Loucy (cell line): ENCODE data around the gene TWNK.
A peak's percentile ranks its signal among the peaks of the same experiment; 100 is the strongest.

ENCODE experiments used
- H2AFZ ChIP-seq: fragments of 200-600 bp; sonication (generic); 2 replicates; pipeline ENCODE4 v1.6.0; 2016; ENCODE audit warnings: antibody characterized with exemption, mild to moderate bottlenecking, low read length, moderate library complexity
- H3F3A ChIP-seq: fragments of 200-600 bp; 2 replicates; pipeline ENCODE4 v1.6.0; 2016; ENCODE audit warnings: antibody characterized with exemption, low read depth, mild to moderate bottlenecking
- H3K27me3 ChIP-seq: fragments of 200-600 bp; sonication (generic); 2 replicates; pipeline ENCODE4 v1.6.1; 2014; ENCODE audit warnings: low read length, mild to moderate bottlenecking; ENCODE audit not compliant: insufficient read depth, poor library complexity, severe bottlenecking
- H3K36me3 ChIP-seq: fragments of 200-600 bp; sonication (generic); 2 replicates; pipeline ENCODE4 v1.6.1; 2016; ENCODE audit warnings: low read length; ENCODE audit not compliant: insufficient read depth
- H3K4me1 ChIP-seq: fragments of 200-600 bp; sonication (generic); 2 replicates; pipeline ENCODE4 v1.5.1; 2014; ENCODE audit warnings: low read length, mild to moderate bottlenecking; ENCODE audit not compliant: insufficient read depth, poor library complexity, severe bottlenecking
- H3K4me2 ChIP-seq: fragments of 200-600 bp; sonication (generic); 2 replicates; pipeline ENCODE4 v1.6.0; 2014; ENCODE audit warnings: antibody characterized with exemption, low read length, low read depth, mild to moderate bottlenecking; ENCODE audit not compliant: poor library complexity, severe bottlenecking
- H3K4me3 ChIP-seq: fragments of 200-600 bp; sonication (generic); 2 replicates; pipeline ENCODE4 v1.5.1; 2014; ENCODE audit warnings: low read length, mild to moderate bottlenecking, mixed read lengths; ENCODE audit not compliant: poor library complexity, severe bottlenecking
- H3K79me2 ChIP-seq: fragments of 200-600 bp; sonication (generic); 2 replicates; pipeline ENCODE4 v1.6.1; 2014; ENCODE audit warnings: low read length; ENCODE audit not compliant: insufficient read depth
- H3K9ac ChIP-seq: fragments of 200-600 bp; sonication (generic); 2 replicates; pipeline ENCODE4 v1.6.0; 2014; ENCODE audit warnings: mild to moderate bottlenecking, low read depth, low read length, moderate library complexity; ENCODE audit not compliant: poor library complexity, severe bottlenecking
- H3K9me2 ChIP-seq: fragments of 200-600 bp; sonication (generic); replicated peaks from 2 replicates; pipeline ENCODE4 v1.6.1; 2016; ENCODE audit warnings: low read depth, low read length, mixed read lengths
- H3K9me3 ChIP-seq: fragments of 200-600 bp; sonication (generic); 2 replicates; pipeline ENCODE4 v1.6.1; 2014; ENCODE audit warnings: mild to moderate bottlenecking, antibody characterized with exemption, low read length, low read depth; ENCODE audit not compliant: insufficient read depth
- H4K20me1 ChIP-seq: fragments of 200-600 bp; sonication (generic); 2 replicates; pipeline ENCODE4 v1.6.0; 2014; ENCODE audit warnings: antibody characterized with exemption, low read length, mild to moderate bottlenecking; ENCODE audit not compliant: insufficient read depth, poor library complexity, severe bottlenecking
- EZH2phosphoT487 ChIP-seq: fragments of 200-600 bp; IDR thresholded peaks from 2 replicates; pipeline ENCODE4 v1.6.1; 2018; ENCODE audit warnings: antibody characterized with exemption, mild to moderate bottlenecking, moderate library complexity, borderline replicate concordance
- TF ChIP-seq, protein P1 (sequence below): fragments of 200-600 bp; sonication (generic); conservative IDR thresholded peaks from 2 replicates; pipeline ENCODE4 v1.5.1; 2014; ENCODE audit warnings: mild to moderate bottlenecking, antibody characterized with exemption, low read length

The TWNK gene

DNA sequence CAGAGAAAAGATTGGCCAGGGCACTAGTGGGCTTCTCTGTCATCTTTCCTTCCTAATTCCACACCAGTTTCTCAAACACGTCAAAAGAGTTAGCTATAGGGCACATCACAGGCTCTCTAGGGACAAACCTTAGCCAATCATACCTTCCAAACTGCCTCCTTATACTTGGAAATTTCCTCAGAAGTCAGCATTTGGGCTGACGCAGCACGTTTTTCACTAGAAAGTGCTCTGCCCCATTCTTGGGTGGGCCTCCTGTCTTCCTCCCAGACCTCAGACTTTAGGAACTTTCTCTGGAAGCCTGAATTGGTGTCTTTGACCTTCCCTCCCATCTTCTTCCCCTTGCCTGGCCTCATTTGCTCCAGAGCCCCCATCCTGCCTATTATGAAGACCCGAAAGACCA is 54.8 kb downstream of the TWNK start:
- Histone ChIP-seq H3K79me2 (no peaks in the 10 kb centered on the region; the same call in 1 of the 2 replicates), H2AFZ (no peak overlapping the region), H3K9me3 (no peaks in the 10 kb centered on the region), H3K4me1 (peaks cover 22% of the 10 kb centered on the region), H3K9me2 (no peaks in the 10 kb centered on the region), H3K36me3 (peaks cover 8% of the 10 kb centered on the region; the same call in 1 of the 2 replicates), H3K27me3 (no peaks in the 10 kb centered on the region), H3F3A (peaks cover 5% of the 10 kb centered on the region; the same call in 1 of the 2 replicates), H4K20me1 (no peaks in the 10 kb centered on the region), H3K4me2 (peak overlapping the region; percentile 81), H3K4me3 (peak overlapping the region; percentile 81), H3K9ac (peak overlapping the region; percentile 80)
- no peak for TF ChIP-seq EZH2phosphoT487
- TF ChIP-seq, protein P1, sequence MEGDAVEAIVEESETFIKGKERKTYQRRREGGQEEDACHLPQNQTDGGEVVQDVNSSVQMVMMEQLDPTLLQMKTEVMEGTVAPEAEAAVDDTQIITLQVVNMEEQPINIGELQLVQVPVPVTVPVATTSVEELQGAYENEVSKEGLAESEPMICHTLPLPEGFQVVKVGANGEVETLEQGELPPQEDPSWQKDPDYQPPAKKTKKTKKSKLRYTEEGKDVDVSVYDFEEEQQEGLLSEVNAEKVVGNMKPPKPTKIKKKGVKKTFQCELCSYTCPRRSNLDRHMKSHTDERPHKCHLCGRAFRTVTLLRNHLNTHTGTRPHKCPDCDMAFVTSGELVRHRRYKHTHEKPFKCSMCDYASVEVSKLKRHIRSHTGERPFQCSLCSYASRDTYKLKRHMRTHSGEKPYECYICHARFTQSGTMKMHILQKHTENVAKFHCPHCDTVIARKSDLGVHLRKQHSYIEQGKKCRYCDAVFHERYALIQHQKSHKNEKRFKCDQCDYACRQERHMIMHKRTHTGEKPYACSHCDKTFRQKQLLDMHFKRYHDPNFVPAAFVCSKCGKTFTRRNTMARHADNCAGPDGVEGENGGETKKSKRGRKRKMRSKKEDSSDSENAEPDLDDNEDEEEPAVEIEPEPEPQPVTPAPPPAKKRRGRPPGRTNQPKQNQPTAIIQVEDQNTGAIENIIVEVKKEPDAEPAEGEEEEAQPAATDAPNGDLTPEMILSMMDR = no peak

DNA sequence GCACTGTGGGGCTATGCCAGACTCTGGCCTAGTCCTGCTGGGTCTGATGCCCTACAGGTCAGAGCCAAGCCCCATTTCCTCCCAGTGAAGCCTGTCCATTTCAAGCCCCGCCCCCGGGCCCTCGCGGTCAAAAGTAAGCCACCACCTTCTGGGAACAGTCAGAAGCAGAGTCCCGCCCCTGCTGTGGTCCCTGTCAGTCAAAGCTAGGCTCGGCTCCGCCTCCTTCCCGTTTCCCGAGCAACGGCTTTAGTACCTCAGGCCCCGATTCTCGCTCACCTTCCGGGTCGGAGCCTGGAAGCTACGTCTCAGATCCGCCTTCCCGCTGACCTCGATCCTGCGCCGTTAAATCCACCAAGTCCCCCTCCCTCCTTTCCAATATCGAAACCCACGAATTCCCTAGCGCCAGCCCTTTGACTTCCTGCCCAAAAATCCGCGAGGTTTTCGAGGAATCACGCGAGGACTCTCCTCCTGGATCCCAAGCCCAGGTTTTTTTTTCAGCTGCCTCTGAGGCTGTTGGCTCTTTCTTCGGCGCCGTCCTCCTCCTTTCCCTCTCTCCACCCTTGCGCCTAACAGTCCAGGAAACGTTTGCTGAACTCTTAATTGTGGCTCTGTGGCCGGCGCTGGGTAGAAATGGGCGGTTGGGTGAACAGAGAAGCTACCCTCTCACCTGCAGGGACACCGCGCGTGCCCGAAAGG is 55.5 kb downstream of the TWNK start:
- TF ChIP-seq, protein P1 = no peak
- no peak for TF ChIP-seq EZH2phosphoT487
- peaks cover 5% of the 10 kb centered on the region; the same call in 1 of the 2 replicates for H3F3A ChIP-seq
- H3K9me2 ChIP-seq = no peaks in the 10 kb centered on the region
- H3K79me2 ChIP-seq = no peaks in the 10 kb centered on the region; the same call in 1 of the 2 replicates
- peak overlapping the region; percentile 80 for H3K9ac ChIP-seq
- H3K4me1 ChIP-seq = peaks cover 22% of the 10 kb centered on the region
- peak overlapping the region; percentile 82 for H2AFZ ChIP-seq
- H3K4me2 ChIP-seq = peak overlapping the region; percentile 81
- H3K9me3 ChIP-seq = no peaks in the 10 kb centered on the region
- H3K36me3 ChIP-seq = peaks cover 1% of the 10 kb centered on the region; the same call in 1 of the 2 replicates
- H3K4me3 ChIP-seq = peak overlapping the region; percentile 81
- H4K20me1 ChIP-seq = no peaks in the 10 kb centered on the region
- no peaks in the 10 kb centered on the region for H3K27me3 ChIP-seq

DNA sequence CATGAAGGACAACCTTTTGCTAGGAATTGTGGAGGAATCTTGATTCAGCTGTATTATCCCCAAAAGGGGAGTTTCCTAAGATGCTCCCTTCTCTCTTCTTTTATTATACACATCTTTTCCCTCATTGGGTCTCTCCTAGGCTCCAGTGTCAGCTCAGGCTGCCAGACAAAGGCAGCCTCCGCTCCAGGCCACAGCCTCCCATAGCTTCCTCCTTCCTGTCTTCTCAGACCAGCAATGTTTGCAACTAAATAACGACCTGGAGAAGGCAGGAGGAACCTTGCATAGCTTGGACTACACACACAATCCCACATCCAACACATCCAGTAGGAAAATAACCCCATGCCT is 56.0 kb downstream of the TWNK start:
- Histone ChIP-seq H2AFZ (peak overlapping the region; percentile 82), H4K20me1 (no peaks in the 10 kb centered on the region), H3K9me2 (no peaks in the 10 kb centered on the region), H3K4me3 (peak overlapping the region; percentile 81), H3K79me2 (no peaks in the 10 kb centered on the region; the same call in 1 of the 2 replicates), H3K4me2 (peak overlapping the region; percentile 81), H3K36me3 (no peaks in the 10 kb centered on the region; the same call in 1 of the 2 replicates), H3K4me1 (peaks cover 22% of the 10 kb centered on the region), H3F3A (peaks cover 5% of the 10 kb centered on the region; the same call in 1 of the 2 replicates), H3K27me3 (no peaks in the 10 kb centered on the region), H3K9me3 (no peaks in the 10 kb centered on the region), H3K9ac (peak overlapping the region; percentile 80)
- TF ChIP-seq, protein P1 = no peak
- TF ChIP-seq EZH2phosphoT487 = no peak
